Glomerular endothelial cell (primary cell): ENCODE data around the gene SLC50A1. TPM values are rescaled to one million over a fixed set of nuclear protein-coding genes. Genes with fewer than 3 reads are reported as not detected.
"Not testable (repeated sequence)": the region's sequence is repeated elsewhere in the genome, so short reads cannot be mapped to it uniquely, and the experiment has no call there.

ENCODE experiments used
- DNase-seq: peaks from one replicate; pipeline ENCODE4 v3.0.0-alpha.2; 2011; ENCODE audit warnings: low read depth, low spot score; ENCODE audit errors: extremely low read depth
- total RNA-seq: library from RNA; depleted of rRNA; stranded (reverse); fragments of >200 nt; gene quantifications from 2 replicates; pipeline ENCODE4 v1.2.3, GENCODE V29; 2015

SLC50A1 gene
- total RNA-seq, 1 donor from 2014 or later, result 21.0 TPM

DNA sequence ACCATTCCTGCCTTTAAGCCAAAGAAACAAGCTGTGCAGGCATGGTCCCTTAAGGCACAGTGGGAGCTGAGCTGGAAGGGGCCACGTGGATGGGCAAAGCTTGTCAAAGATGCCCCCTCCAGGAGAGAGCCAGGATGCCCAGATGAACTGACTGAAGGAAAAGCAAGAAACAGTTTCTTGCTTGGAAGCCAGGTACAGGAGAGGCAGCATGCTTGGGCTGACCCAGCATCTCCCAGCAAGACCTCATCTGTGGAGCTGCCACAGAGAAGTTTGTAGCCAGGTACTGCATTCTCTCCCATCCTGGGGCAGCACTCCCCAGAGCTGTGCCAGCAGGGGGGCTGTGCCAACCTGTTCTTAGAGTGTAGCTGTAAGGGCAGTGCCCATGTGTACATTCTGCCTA lies 1.3 kb upstream of the SLC50A1 start:
- DNase-seq, result no peak

DNA sequence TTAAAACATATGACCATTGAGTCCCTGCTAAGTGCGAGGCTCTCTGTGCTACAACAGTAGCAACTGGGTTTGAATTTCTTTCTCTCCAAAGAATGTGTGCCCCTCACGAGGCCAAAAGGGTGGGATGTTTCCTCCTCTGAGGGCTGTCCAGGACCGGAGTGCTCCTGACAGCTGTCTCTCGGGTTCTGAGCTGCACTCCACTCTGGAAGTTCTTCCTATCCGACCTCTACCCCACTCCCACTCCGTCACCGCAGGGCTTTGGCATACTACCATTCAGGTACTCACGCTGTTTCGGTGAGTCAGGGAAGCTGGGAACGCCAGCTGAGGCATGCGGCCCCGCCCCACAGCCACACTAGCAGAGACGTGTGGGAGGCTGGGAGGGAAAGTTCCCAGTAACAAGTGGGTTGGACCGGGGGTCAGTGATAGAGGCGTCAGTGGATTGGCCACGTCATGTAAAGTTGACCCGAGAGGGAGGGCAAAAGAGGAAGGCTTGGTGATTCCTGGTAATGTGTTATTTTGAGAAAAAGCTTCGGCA lies 705 bp upstream of the SLC50A1 start:
- peak; percentile 80 for DNase-seq

DNA sequence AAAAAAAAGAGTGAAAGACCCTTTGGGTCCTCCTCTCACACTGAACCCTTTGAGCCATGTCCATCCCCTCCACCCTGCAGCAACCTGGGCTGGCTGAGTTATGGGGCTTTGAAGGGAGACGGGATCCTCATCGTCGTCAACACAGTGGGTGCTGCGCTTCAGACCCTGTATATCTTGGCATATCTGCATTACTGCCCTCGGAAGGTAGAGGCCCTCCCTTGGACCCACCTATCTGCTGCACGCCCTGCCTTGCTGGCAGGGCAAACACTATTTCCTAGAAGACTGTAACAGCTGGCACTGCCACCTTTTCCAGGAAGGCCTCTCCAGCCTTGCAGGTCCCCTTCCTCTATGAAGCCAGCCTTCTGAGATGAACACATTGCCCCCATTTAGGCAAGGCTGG lies 1.1 kb downstream of the SLC50A1 start:
- DNase-seq, result no peak

DNA sequence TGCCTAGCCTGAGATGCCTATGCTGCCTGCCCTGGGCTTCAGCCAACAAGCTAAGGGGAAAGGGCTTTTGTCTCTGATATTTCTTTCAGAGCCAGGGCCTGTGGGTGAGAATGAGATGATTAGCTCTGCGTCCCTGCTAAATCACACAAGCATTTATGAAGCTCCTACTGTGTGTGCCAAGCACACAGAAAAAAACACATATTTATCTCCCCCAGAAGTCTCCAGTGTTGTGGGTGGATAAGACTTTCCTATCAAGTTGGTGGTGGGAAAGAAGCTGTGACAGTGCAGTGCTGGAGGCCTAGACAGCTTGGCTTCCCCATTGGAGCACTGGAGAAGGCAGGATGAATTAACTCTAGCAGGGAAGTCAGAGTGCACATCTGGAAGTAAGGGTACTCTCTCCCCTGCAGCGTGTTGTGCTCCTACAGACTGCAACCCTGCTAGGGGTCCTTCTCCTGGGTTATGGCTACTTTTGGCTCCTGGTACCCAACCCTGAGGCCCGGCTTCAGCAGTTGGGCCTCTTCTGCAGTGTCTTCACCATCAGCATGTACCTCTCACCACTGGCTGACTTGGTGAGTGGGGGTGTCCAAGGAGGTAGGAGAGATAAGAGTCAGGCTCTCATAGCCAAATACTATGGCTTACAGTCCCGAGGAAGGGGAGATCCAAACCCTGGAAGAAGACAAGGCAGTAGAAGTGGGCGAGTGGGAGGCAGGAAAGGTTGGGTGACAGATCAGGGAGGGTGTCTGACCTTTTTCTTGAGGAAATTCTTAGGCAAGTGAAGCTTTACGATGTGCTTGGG lies 1.7 kb downstream of the SLC50A1 start:
- DNase-seq, result no peak

DNA sequence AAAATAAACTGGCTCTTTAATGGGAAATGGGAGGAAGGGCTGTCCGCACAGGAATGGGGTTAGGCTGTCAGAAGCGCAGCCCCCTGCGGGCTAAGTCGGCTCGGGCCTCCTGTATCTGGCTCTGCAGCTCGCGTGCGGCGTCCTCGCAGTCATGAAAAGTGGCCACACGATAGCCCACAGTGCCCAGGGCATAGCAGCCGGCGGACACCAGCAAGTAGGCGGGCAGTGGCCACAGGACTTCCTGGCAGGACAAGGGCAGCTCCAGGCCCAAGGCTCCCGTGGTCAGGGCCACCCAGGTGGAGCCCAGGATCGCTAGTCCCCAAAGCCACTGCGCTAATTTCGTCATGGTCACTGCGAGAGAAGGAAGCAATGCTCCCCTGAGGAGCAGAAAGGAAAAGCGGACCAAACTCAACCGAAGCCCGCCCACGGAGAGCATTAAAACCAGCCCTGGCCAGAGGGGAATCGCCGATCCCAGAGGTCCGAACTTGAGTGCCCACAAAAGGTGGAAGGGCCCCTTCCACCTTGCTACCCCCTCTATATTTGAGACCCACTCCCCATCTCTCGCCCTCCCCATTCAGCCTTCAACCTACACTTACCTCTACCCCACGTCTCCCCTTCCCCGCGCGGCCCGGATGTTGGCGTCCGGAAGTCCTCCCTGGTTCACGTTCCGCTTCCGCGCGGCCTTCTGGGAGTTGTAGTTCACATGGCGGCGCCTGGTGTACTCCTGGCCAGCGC lies 4.4 kb downstream of the SLC50A1 start, which contains the start of gene DPM3:
TSS of gene DPM3 (minus strand) at position 637 of the 735 bp plus-strand sequence. CDS start at position 346, 291 bp downstream.
- no peak for DNase-seq

DNA sequence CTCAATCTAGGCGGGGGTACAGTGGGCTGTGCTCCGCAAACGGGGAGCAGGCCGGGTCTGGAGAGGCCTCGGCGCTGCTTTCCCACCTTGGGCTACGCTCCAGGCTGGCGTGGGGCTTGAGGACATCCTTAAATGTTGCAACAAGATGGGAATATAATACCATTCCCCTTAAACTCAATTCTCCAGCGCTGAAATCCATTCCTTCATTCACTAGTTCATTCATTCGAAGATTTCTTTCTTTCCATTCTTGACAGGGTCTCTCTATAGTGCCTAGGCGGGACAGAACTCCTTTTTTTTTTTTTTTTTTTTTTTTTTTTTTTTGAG lies 4.9 kb downstream of the SLC50A1 start:
- DNase-seq, result no peak

DNA sequence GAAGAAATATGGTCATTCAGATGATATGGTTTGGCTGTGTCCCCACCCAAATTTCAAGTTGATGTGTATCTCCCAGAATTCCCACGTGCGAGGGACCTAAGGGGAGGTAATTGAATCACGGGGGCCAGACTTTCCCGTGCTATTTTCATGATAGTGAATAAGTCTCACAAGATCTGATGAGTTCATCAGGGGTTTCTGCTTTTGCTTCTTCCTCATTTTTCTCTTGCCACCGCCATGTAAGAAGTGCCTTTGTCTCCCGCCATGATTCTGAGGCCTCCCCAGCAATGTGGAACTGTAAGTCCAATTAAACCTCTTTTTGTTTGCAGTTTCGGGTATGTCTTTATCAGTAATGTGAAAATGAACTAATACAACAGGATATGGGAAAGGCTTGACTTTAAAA lies 6.1 kb downstream of the SLC50A1 start:
- no peak for DNase-seq

DNA sequence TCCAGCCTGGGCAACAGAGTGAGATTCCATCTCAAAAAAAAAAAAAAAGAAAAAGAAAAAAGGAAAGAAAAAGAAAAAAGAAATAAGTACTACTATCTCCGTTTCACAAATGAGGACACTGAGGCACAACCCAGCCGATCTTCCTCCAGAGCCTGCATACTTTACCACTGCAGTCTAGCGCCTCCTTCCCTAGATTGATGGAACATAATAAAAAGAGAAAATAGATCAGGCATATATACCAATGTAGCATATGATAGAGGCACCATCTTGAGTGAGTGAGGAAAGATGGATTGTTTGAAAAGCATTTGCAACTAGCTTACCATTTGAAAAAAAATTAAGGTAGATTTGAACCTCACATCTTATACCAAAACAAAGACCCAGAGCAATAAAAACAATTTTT lies 9.8 kb downstream of the SLC50A1 start:
- DNase-seq, result no peak

DNA sequence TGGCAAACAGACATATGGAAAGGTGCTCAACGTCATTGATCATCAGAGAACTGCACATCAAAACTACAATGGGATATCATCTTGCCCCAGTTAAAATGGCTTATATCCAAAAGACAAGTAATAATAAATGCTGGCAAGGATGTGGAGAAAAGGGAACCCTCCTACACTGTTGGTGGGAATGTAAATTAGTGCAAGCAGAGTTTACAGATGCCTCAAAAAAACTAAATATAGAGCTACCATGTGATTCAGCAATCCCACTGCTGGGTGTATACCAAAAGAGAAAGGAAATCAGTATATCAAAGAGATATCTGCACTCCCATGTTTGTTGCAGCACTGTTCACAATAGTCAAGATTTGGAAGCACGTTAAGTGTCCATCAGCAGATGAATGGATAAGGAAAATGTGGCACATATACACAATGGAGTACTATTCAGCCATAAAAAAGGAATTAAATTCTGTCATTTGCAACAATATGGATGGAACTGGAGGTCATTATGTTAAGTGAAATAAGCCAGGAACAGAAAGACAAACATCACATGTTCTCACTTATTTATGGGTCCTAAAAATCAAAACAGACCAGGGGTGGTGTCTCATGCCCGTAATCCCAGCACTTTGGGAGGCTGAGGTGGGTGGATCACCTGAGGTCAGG lies 20.5 kb downstream of the SLC50A1 start:
- DNase-seq, result not testable (repeated sequence)

DNA sequence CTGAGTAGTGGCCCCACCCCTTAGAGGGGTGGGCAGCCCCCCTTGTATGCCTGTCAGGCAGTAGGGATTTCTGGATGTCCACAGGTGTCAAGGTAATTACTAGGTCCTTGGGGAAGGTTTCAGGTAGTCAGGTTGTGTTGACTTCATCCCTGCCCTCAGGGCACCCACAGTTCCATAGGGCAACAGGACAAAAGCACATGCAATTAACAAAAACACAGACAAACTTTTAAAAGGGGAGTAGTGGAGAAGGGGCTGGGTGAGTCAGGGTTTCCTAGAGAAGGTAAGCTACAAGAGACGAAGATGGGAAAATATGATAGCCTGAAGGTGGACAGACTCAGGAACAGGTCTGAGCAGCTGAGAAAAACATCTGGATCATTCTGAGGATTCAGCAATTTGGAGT lies 23.3 kb downstream of the SLC50A1 start:
- DNase-seq, result no peak

DNA sequence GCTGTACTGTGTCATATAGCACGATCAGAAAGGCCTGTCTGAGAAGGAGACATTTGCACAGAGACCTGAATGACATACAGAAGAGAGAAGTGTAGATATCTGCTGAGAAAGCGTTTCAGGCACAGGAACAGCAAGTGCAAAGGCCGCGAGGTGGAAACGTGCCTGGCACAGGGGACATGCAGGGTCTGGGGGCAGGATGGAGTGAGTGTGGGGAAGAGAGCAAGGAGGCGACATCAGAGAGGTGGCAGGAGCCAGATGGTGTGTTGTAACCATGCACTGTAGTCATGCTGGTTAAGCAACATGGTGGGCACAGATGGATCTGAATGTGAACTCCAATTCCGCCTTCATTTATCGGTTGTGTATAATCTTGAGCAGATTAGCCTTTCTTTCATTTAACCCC lies 24.5 kb downstream of the SLC50A1 start:
- DNase-seq, result no peak

DNA sequence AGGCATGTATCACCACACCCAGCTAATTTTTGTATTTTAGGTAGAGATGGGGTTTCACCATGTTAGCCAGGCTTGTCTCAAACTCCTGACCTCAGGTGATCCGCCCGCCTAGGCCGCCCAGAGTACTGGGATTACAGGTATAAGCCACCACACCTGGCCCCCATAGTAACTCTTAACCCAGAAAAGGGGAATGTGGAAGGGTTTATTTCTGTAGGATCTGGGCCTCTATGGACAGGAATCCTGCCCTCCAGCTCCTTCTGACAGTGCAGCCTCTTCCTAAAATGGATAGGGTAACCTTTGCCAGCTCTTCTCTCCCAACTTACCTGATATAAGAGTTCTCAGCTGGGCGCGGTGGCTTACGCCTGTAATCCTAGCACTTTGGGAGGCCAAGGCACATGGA lies 27.0 kb downstream of the SLC50A1 start:
- DNase-seq, result not testable (repeated sequence)

DNA sequence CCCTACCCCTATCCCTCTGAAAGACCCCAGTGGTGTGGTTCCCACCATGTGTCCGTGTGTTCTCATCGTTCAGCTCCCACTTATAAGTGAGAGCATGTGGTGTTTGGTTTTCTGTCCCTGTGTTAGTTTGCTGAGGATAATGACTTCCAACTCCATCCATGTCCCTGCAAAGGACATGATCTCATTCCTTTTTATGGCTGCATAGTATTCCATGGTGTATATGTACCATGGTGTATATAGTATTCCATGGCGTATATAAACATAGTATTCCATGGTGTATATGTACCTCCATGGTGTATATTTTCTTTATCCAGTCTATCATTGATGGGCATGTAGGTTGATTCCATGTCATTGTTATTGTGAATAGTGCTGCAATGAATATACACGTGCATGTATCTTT lies 28.1 kb downstream of the SLC50A1 start:
- not testable (repeated sequence) for DNase-seq

DNA sequence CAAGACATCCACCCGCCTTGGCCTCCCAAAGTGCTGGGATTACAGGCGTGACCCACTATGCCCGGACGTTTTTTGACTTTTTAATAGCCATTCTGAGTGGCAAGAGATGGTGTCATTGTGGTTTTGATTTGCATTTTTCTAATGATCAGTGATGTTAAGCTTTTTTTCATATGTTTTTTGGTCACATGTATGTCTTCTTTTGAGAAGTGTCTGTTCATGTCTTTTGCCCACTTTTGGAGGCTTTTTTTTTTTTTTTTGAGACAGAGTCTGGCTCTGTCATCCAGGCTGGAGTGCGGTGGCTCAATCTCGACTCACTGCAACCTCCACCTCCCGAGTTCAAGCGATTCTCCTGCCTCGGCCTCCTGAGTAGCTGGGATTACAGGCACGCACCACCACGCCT lies 29.0 kb downstream of the SLC50A1 start:
- DNase-seq, result not testable (repeated sequence)

DNA sequence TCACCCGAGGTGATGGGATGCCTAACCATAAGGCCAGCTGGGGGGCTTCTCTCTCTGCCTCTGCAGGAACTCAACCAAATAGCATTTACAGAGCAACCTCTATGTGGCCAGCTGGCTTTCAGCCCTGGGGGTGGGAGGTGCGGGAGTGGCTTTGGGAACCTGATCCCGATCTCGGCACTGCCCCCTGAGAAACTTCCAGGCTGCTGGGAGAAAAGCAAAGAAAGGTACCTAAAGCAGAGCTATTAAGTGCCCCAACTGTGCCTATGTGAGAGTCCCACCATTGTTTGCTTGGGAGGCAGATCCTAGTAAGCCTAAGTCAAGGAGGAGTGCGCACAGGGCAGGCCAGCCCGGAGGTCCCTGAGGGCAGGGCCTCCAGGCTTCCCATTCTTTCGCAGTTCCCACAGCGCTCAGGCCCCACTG lies 30.4 kb downstream of the SLC50A1 start:
- DNase-seq, result no peak

DNA sequence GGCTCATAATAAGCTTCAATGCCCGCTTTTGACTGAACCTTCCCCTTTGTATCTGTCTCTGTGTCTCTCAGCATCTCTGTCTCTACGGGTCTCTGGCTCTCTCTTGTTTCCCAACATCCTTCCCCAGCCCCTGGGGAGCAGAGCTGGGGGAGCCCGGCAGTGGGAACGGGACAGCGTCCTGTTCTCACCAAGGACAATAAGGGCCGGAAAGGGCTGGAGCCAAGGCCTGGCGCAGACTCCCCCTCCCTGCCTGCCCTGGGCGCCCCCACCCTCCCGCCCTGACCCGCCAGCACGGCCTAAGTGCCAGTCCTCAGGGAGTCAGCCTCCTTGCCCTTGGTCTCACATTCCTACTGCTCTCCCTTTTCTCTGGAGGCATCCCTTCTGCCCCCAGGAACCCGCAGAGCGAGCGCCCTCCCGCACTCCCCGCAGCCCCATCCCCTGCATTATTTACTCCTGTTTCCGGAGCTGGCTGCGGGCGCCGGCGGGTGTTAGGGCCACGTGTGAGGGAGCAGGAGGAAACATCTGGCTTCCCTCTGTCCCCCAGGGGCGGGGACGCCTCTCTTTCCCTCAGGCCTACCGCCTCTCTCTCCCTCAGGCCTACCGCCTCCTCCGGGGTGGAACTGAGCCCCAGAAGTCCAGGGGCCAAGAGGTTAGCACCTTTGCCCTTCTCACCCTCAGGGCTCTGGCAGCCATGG lies 31.0 kb downstream of the SLC50A1 start:
- peak; percentile 57 for DNase-seq

DNA sequence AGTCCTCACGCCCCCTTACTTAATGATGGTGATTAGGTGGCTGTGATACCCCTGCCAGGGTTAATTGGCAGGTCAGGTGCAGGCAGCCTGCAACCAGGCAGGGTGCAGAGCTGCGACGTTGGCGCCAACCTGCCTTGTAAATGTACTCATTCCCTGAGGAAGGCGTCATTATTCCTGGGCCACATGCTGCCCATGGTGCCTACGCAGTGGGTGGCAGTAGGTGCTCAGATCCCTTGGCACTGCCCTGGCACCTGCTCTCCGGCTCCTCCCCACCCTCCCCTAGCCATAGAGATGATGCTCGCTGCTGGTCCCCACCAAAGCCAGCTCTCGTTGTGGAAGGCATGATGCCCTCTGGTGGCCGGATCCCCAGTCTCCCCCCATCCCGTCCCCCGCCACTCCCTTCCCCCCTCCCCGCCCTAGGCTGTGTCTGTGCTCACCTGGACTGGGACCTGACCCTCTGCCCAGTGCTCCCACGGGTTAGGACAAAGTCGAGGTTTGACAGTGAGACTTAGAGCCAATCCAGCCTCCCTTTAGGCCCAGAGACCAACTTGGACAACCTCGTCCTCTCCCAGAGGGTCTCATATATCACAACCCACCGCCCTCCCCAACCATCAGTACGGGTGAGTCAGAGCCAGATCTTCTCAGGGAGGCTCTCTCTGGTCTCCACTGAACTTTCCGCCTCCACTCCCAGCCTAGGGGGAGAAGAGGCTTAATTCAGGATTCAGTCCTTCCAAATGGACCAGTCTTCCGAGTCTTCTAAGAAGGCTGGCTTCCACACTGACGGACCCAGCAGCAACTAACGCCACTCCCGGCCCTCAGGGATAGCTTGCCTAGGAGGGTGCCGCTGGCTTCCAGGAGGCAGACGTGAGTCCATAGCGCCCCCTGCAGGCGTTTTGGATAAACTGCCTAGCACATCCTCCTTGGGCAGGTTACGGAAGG lies 31.8 kb downstream of the SLC50A1 start:
- peak; percentile 88 for DNase-seq

DNA sequence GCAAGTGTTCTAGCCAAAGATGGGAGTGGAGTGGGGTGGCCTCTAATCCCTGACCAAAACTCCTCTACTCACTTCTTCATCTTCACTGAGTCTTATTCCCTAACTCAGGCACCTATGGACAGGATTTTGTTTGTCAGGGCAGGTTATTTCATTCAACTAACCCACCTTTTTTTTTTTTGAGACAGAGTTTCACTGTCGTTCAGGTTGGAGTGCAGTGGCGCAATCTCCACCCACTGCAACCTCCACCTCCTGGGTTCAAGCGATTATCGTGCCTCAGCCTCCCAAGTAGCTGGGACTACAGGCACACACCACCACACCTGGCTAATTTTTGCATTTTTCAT lies 32.4 kb downstream of the SLC50A1 start:
- not testable (repeated sequence) for DNase-seq

DNA sequence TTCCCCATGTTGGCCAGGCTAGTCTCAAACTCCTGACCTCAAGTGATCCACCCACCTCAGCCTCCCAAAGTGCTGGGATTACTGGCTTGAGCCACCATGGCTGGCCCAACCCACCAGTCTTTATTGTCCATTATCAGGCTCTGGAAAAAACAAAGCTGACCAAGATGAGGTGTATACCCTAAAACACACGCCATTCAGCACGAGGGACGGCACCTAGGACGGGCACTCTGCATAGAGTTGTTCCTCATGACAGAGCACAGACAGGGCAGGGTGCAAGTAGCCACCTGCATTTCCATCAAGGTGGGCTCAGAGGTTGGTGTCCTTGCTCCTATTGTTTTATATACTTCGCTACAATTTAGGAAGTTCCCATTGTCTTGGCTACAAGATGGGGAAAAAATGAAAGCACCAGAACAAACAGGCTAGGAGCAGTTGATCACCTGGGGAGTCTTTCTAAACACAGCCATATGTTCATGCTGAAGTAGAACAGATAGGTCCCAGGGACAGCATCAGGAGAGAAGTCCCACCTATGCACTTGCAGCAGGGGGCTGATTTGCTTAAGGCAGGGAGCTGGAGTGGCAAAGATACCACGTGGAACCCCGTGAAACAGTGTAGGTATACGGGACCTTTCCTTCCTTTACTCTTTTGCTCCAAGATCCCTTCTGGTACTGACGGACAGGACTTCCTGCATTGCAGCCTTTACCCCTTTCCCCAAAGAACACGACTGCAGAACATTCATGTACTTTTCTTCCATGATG lies 33.0 kb downstream of the SLC50A1 start:
- no peak for DNase-seq
